LNCAP (cell line): ENCODE data around the gene IRF5.

Experiments
- CTCF ChIP-seq: fragments of 450-650 bp; IDR thresholded peaks from 2 replicates; pipeline ENCODE4 v1.5.1; 2017; ENCODE audit warnings: mild to moderate bottlenecking

Gene IRF5

GRCh38 chr7:128937271-128937646 is 468 bp upstream of the IRF5 start:
- TF ChIP-seq CTCF, result no peak

- TF ChIP-seq CTCF, result no peak
Observed at GRCh38 chr7:128938544-128939074, 882 bp downstream of the IRF5 start.

GRCh38 chr7:128939075-128939860 is 1.5 kb downstream of the IRF5 start:
- TF ChIP-seq CTCF, result no peak

GRCh38 chr7:128939861-128940410 is 2.2 kb downstream of the IRF5 start:
- TF ChIP-seq CTCF, result no peak

- TF ChIP-seq CTCF, result no peak
Observed at GRCh38 chr7:128940494-128941322, 3.0 kb downstream of the IRF5 start.

- TF ChIP-seq CTCF, result no peak
Observed at GRCh38 chr7:128941323-128941890, 3.7 kb downstream of the IRF5 start.

- TF ChIP-seq CTCF, result no peak
Observed at GRCh38 chr7:128941946-128942526, 4.3 kb downstream of the IRF5 start.
